ENCODE measurements around the gene BTG1. TPM values are rescaled to one million over a fixed set of nuclear protein-coding genes. Genes with fewer than 3 reads are reported as not detected.

The BTG1 gene
- total and polyA plus RNA-seq, 2 of the 4 experiments (the other 2 are of a cell fraction) = 3.8 to 33.5 TPM

GRCh38 chr12:92122941-92123779, 22.5 kb downstream of the BTG1 start:
- Histone ChIP-seq H4K8ac (ENCODE audit: low read depth in 2 of 2, low read length in 2 of 2) (no peak overlapping the region), H4K5ac (ENCODE audit: low read depth, low read length) (peak overlapping the region; percentile 36; the same call in 1 of the 2 replicates), H3K56ac (ENCODE audit: extremely low read depth, insufficient read depth, low read length) (no peak overlapping the region), H2AK5ac (ENCODE audit: low read depth, low read length) (no peak overlapping the region), H3K9me3 (ENCODE audit: control insufficient read depth, insufficient read depth, low read length) (peaks cover 5% of the 10 kb centered on the region), H3K79me1 (ENCODE audit: low read depth in 1 of 2, low read length in 2 of 2) (peaks cover 18 to 50% of the 10 kb centered on the region in 2 experiments), H3K9me1 (ENCODE audit: insufficient read depth, low read length) (no peaks in the 10 kb centered on the region), H3K4me2 (ENCODE audit: low read depth, low read length) (no peak overlapping the region), H3K4ac (ENCODE audit: low read depth, low read length) (no peak overlapping the region), H4K20me1 (ENCODE audit: insufficient read depth, low read length) (no peaks in the 10 kb centered on the region), H2BK15ac (ENCODE audit: low read depth, low read length) (no peak overlapping the region), H3K4me1 (ENCODE audit: control insufficient read depth, insufficient read depth, low read length) (peaks cover 7% of the 10 kb centered on the region), H3K9ac (ENCODE audit: low read depth, low read length) (no peak overlapping the region), H3K27me3 (ENCODE audit: control insufficient read depth, insufficient read depth, low read length) (no peaks in the 10 kb centered on the region), H3K27ac (ENCODE audit: insufficient read depth, low read length) (no peak overlapping the region), H2AK9ac (replicated peaks; ENCODE audit: low read depth, low read length, poor library complexity) (peak overlapping the region; percentile 51), H2BK5ac (ENCODE audit: low read depth, low read length, poor library complexity, severe bottlenecking) (no peak overlapping the region), H3K36me3 (ENCODE audit: control insufficient read depth, insufficient read depth, low read length) (no peaks in the 10 kb centered on the region), H3K18ac (ENCODE audit: low read depth, low read length) (peak overlapping the region; percentile 17; the same call in 1 of the 2 replicates), H2AFZ (replicated peaks; ENCODE audit: low read length, poor library complexity) (no peak overlapping the region), H3K23ac (ENCODE audit: low read depth, low read length) (no peak overlapping the region), H4K91ac (ENCODE audit: insufficient read depth, low read depth, low read length) (no peak overlapping the region), H3K4me3 (ENCODE audit: insufficient read depth, low read depth, low read length) (no peak overlapping the region), H3K14ac (replicated peaks; ENCODE audit: low read depth, low read length) (no peak overlapping the region), H2BK20ac (ENCODE audit: low read depth, low read length) (peak overlapping the region; percentile 15; the same call in 1 of the 2 replicates), H2BK120ac (ENCODE audit: low read depth, low read length) (0 out of 2 replicates have a peak overlapping the region, but pooled peaks have one; percentile 9)
- in situ Hi-C loops (cut with MboI; ENCODE audit: low sequenced_read_pairs) (no loop called here), dilution Hi-C loops (cut with HindIII; ENCODE audit: low sequenced_read_pairs, unreplicated experiment) (no loop called here), intact Hi-C loops (cut with micrococcal nuclease) (no loop called here)
- DNase-seq (no peak), ATAC-seq (ENCODE audit: low read depth) (no peak)
- WGBS, 2 experiments (ENCODE audit: extremely low coverage in 2 of 2, insufficient read length in 1 of 2) = 100% methylated on average over 2 of the region's 4 CpGs; no CpG with 5 or more reads in 1 of the 2 experiments
- no peak for TF ChIP-seq FOS (IDR thresholded peaks at IDR 0.05; ENCODE audit: low read depth, low read length)
- ChIA-PET POLR2A (ENCODE audit: unreplicated experiment) (no interaction called here), CTCF (interaction anchor here (0.6 kb wide), 2 partner anchors 15 to 54 kb away, joined by 4 to 7 read pairs; no protein-coding TSS in a partner anchor)
- no TSS peak for BruUV-seq (replicated peaks)
